ENCODE measurements around the gene GPR137.

Gene GPR137

GRCh38 chr11:64285885-64286800 lies 495 bp downstream of the GPR137 start:
- Histone ChIP-seq H3K9ac (ENCODE audit: low read depth in 1 of 2, low read length in 2 of 2) (peak overlapping the region; percentile 60 to 88), H3K4me3 (ENCODE audit: low read depth in 1 of 2, low read length in 2 of 2) (peak overlapping the region; percentile 66 to 91), H3K27ac (ENCODE audit: low read depth, low read length) (peak overlapping the region; percentile 97), H3K9me3 (ENCODE audit: control insufficient read depth in 1 of 2, low read length in 2 of 2) (no peaks in the 10 kb centered on the region), H3K27me3 (ENCODE audit: control insufficient read depth in 1 of 2, insufficient read depth in 2 of 2, low read length in 2 of 2) (peaks cover 7 to 12% of the 10 kb centered on the region in 2 donors), H3K36me3 (ENCODE audit: control insufficient read depth in 1 of 2, insufficient read depth in 2 of 2, low read length in 2 of 2) (peaks cover 0 to 7% of the 10 kb centered on the region in 2 donors), H3K4me1 (ENCODE audit: control insufficient read depth in 1 of 2, insufficient read depth in 2 of 2, low read length in 2 of 2) (peaks cover 20 to 23% of the 10 kb centered on the region in 2 donors)

GRCh38 chr11:64286801-64287159 lies 1.1 kb downstream of the GPR137 start:
- Histone ChIP-seq H3K27me3 (ENCODE audit: control insufficient read depth in 1 of 2, insufficient read depth in 2 of 2, low read length in 2 of 2) (peaks cover 10 to 16% of the 10 kb centered on the region in 2 donors), H3K9me3 (ENCODE audit: control insufficient read depth in 1 of 2, low read length in 2 of 2) (no peaks in the 10 kb centered on the region), H3K4me1 (ENCODE audit: control insufficient read depth in 1 of 2, insufficient read depth in 2 of 2, low read length in 2 of 2) (peaks cover 20 to 23% of the 10 kb centered on the region in 2 donors), H3K9ac (ENCODE audit: low read depth in 1 of 2, low read length in 2 of 2) (peak overlapping the region in 1 of 2 donors; percentile 88), H3K4me3 (ENCODE audit: low read depth in 1 of 2, low read length in 2 of 2) (no peak overlapping the region), H3K36me3 (ENCODE audit: control insufficient read depth in 1 of 2, insufficient read depth in 2 of 2, low read length in 2 of 2) (peaks cover 0 to 4% of the 10 kb centered on the region in 2 donors), H3K27ac (ENCODE audit: low read depth, low read length) (no peak overlapping the region)

DNA sequence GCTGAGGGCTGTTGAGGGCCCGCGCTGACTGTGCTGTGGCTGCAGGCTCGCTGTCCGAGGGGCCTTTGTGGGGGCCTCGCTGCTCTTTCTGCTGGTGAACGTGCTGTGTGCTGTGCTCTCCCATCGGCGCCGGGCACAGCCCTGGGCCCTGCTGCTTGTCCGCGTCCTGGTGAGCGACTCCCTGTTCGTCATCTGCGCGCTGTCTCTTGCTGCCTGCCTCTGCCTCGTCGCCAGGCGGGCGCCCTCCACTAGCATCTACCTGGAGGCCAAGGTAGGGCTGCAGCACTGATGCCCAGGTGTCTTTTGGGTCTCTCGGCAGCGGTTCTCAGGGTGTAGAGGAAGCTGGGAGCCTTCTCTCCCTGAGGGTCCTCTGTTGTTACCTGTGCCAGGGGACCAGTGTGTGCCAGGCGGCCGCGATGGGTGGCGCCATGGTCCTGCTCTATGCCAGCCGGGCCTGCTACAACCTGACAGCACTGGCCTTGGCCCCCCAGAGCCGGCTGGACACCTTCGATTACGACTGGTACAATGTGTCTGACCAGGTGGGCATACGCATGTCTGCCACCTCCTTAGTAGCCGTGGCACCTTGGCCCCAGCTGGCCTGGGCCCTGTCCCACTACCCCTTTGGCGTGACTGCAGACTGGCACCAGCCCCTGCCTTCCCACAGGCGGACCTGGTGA lies 2.2 kb downstream of the GPR137 start:
- Histone ChIP-seq H3K27ac (ENCODE audit: low read depth, low read length) (no peak overlapping the region), H3K9me3 (ENCODE audit: control insufficient read depth in 1 of 2, low read length in 2 of 2) (no peaks in the 10 kb centered on the region), H3K4me3 (ENCODE audit: low read depth in 1 of 2, low read length in 2 of 2) (no peak overlapping the region)

GRCh38 chr11:64288353-64288750 lies 2.7 kb downstream of the GPR137 start:
- H3K9ac ChIP-seq (ENCODE audit: low read depth in 1 of 2, low read length in 2 of 2): no peak overlapping the region
- H3K27ac ChIP-seq (ENCODE audit: low read depth, low read length): no peak overlapping the region
- H3K4me1 ChIP-seq (ENCODE audit: control insufficient read depth in 1 of 2, insufficient read depth in 2 of 2, low read length in 2 of 2): peaks cover 17 to 23% of the 10 kb centered on the region in 2 donors
- peaks cover 26 to 32% of the 10 kb centered on the region in 2 donors for H3K27me3 ChIP-seq (ENCODE audit: control insufficient read depth in 1 of 2, insufficient read depth in 2 of 2, low read length in 2 of 2)
- H3K9me3 ChIP-seq (ENCODE audit: control insufficient read depth in 1 of 2, low read length in 2 of 2): no peaks in the 10 kb centered on the region
- no peaks in the 10 kb centered on the region for H3K36me3 ChIP-seq (ENCODE audit: control insufficient read depth in 1 of 2, insufficient read depth in 2 of 2, low read length in 2 of 2)
- H3K4me3 ChIP-seq (ENCODE audit: low read depth in 1 of 2, low read length in 2 of 2): no peak overlapping the region

More for the DNA sequence above, 2.2 kb downstream of the GPR137 start:
- Histone ChIP-seq H3K27me3 (ENCODE audit: control insufficient read depth in 1 of 2, insufficient read depth in 2 of 2, low read length in 2 of 2) (peaks cover 21 to 26% of the 10 kb centered on the region in 2 donors), H3K9ac (ENCODE audit: low read depth in 1 of 2, low read length in 2 of 2) (no peak overlapping the region), H3K36me3 (ENCODE audit: control insufficient read depth in 1 of 2, insufficient read depth in 2 of 2, low read length in 2 of 2) (no peaks in the 10 kb centered on the region), H3K4me1 (ENCODE audit: control insufficient read depth in 1 of 2, insufficient read depth in 2 of 2, low read length in 2 of 2) (peaks cover 23 to 25% of the 10 kb centered on the region in 2 donors)

DNA sequence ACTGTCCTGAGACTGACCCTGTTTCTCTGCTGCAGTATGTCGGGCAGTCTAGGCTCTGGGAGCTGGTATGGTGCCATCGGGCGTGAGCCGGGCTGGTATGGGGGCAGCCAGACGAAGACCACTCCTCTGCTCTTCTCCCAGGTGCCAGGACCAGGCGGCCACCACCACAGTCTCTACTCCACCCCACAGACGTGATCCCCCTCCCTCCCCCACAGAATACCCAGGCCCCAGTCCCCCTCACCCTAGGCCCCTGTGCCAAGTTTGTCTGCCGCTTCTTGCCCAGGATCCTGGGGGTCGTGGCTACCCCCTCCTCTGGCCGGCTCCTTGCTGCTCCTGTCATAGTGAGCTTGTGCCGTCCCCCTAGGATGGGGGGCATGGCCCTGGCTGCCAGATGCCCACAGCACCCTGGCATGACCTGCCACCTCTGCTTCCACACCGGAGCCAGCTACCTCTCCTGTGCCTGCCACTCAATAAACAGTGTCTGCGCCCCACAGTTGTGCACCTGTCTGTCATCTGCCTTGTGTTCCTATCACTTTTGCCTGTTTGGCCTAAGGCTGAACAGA lies 3.4 kb downstream of the GPR137 start:
- Histone ChIP-seq H3K4me1 (ENCODE audit: control insufficient read depth in 1 of 2, insufficient read depth in 2 of 2, low read length in 2 of 2) (peaks cover 11 to 16% of the 10 kb centered on the region in 2 donors), H3K9me3 (ENCODE audit: control insufficient read depth in 1 of 2, low read length in 2 of 2) (no peaks in the 10 kb centered on the region), H3K27ac (ENCODE audit: low read depth, low read length) (no peak overlapping the region), H3K9ac (ENCODE audit: low read depth in 1 of 2, low read length in 2 of 2) (no peak overlapping the region), H3K4me3 (ENCODE audit: low read depth in 1 of 2, low read length in 2 of 2) (no peak overlapping the region), H3K27me3 (ENCODE audit: control insufficient read depth in 1 of 2, insufficient read depth in 2 of 2, low read length in 2 of 2) (peaks cover 28 to 34% of the 10 kb centered on the region in 2 donors), H3K36me3 (ENCODE audit: control insufficient read depth in 1 of 2, insufficient read depth in 2 of 2, low read length in 2 of 2) (no peaks in the 10 kb centered on the region)

- Histone ChIP-seq H3K27ac (ENCODE audit: low read depth, low read length) (no peak overlapping the region), H3K27me3 (ENCODE audit: control insufficient read depth in 1 of 2, insufficient read depth in 2 of 2, low read length in 2 of 2) (peaks cover 39 to 45% of the 10 kb centered on the region in 2 donors), H3K4me1 (ENCODE audit: control insufficient read depth in 1 of 2, insufficient read depth in 2 of 2, low read length in 2 of 2) (peaks cover 10 to 13% of the 10 kb centered on the region in 2 donors), H3K36me3 (ENCODE audit: control insufficient read depth in 1 of 2, insufficient read depth in 2 of 2, low read length in 2 of 2) (no peaks in the 10 kb centered on the region), H3K4me3 (ENCODE audit: low read depth in 1 of 2, low read length in 2 of 2) (no peak overlapping the region), H3K9ac (ENCODE audit: low read depth in 1 of 2, low read length in 2 of 2) (no peak overlapping the region), H3K9me3 (ENCODE audit: control insufficient read depth in 1 of 2, low read length in 2 of 2) (no peaks in the 10 kb centered on the region)
These were observed 5.0 kb downstream of the GPR137 start for GRCh38 chr11:64290352-64291261.

- no peaks in the 10 kb centered on the region for H3K9me3 ChIP-seq (ENCODE audit: control insufficient read depth in 1 of 2, low read length in 2 of 2)
- H3K9ac ChIP-seq (ENCODE audit: low read depth in 1 of 2, low read length in 2 of 2): no peak within 1 kb of the TSS
- peaks cover 6 to 8% of the 10 kb centered on the region in 2 donors for H3K4me1 ChIP-seq (ENCODE audit: control insufficient read depth in 1 of 2, insufficient read depth in 2 of 2, low read length in 2 of 2)
- peaks cover 39 to 52% of the 10 kb centered on the region in 2 donors for H3K27me3 ChIP-seq (ENCODE audit: control insufficient read depth in 1 of 2, insufficient read depth in 2 of 2, low read length in 2 of 2)
- H3K36me3 ChIP-seq (ENCODE audit: control insufficient read depth in 1 of 2, insufficient read depth in 2 of 2, low read length in 2 of 2): no peaks in the 10 kb centered on the region
- H3K27ac ChIP-seq (ENCODE audit: low read depth, low read length): no peak within 1 kb of the TSS
- H3K4me3 ChIP-seq (ENCODE audit: low read depth in 1 of 2, low read length in 2 of 2): no peak within 1 kb of the TSS
These were observed 5.7 kb downstream of the GPR137 start, which contains the start of gene KCNK4 for GRCh38 chr11:64291262-64291751. Gene KCNK4 (plus strand): TSS chr11:64291302. CDS start chr11:64293019, 1,717 bp downstream.

DNA sequence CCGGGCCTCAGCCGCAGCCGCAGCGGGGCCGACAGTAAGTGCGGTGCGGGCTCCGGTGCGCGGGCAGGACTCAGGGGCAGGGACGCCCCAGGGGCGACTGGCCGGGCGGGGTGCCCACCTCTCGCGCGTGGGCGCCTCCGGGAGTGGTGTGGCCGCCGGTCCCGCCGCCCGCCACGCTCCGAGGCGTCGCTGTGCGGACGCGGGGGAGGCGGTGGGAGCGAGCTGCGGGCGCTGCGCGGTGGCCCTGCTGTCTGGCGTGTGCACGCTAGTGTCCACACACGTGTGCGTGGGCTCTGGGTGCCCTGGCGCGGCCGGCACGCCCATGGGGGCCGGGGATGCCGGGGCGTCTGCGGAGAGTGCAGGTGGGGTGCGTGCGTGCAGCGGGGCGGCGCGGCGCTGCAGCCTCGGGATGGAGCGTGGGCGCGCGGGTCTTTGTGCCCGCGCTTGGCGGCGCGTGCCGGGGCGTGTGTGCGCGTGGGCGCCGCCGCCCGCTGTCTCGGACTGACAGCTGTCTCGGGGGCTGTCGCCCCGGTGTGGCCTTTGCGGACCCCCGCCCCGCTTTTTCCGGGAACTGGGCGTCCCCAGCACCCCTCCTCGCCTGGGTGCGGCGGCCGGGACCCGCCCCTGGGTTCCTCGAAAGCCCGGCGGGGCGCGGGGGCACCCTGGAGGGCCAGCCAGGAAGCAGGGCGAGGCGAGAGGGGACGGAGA lies 6.3 kb downstream of the GPR137 start:
- H3K9ac ChIP-seq (ENCODE audit: low read depth in 1 of 2, low read length in 2 of 2): no peak overlapping the region

More for the DNA sequence above, 6.3 kb downstream of the GPR137 start:
- H3K4me3 ChIP-seq (ENCODE audit: low read depth in 1 of 2, low read length in 2 of 2): no peak overlapping the region
- H3K27ac ChIP-seq (ENCODE audit: low read depth, low read length): no peak overlapping the region
- peaks cover 0 to 5% of the 10 kb centered on the region in 2 donors for H3K4me1 ChIP-seq (ENCODE audit: control insufficient read depth in 1 of 2, insufficient read depth in 2 of 2, low read length in 2 of 2)
- H3K36me3 ChIP-seq (ENCODE audit: control insufficient read depth in 1 of 2, insufficient read depth in 2 of 2, low read length in 2 of 2): no peaks in the 10 kb centered on the region
- H3K27me3 ChIP-seq (ENCODE audit: control insufficient read depth in 1 of 2, insufficient read depth in 2 of 2, low read length in 2 of 2): peaks cover 42 to 58% of the 10 kb centered on the region in 2 donors
- H3K9me3 ChIP-seq (ENCODE audit: control insufficient read depth in 1 of 2, low read length in 2 of 2): no peaks in the 10 kb centered on the region
